IMR-90 (cell line): Measurements from ENCODE around the gene FXYD6. TPM values are rescaled to one million over a fixed set of nuclear protein-coding genes. Genes with fewer than 3 reads are reported as not detected.

Experiments used
- ATAC-seq: fragments of 200-7000 bp; cut with Tn5 transposase; 2 replicates; pipeline ENCODE4 v1.9.1; 2020; ENCODE audit warnings: low read depth, mild to moderate bottlenecking, moderate library complexity
- BruUV-seq: library from RNA; stranded (reverse); fragments of 400-500 nt; replicated peaks from 2 replicates; lab custom pipeline; 2021; lab: Mats Ljungman, UMichigan
- CTCF ChIA-PET: fragments of 300-600 bp; formaldehyde crosslinking; extraction: SDS; loops from one replicate; lab custom pipeline; 2021; ENCODE audit warnings: antibody characterized with exemption; lab: Yijun Ruan, JAX
- POLR2A ChIA-PET: fragments of 300-600 bp; sonication (Branson Sonifier 250); formaldehyde crosslinking; loops from one replicate; lab custom pipeline; 2022; ENCODE audit warnings: antibody characterized with exemption; ENCODE audit not compliant: unreplicated experiment; lab: Charles Lee
- DNase-seq: peaks from one replicate; pipeline ENCODE4 v3.0.0; 2013
- H2AFZ ChIP-seq: replicated peaks from 2 replicates; pipeline ENCODE3; 2013; ENCODE audit warnings: low read length, mild to moderate bottlenecking; ENCODE audit not compliant: poor library complexity
- H2AK5ac ChIP-seq: 2 replicates; pipeline ENCODE4 v1.6.1; 2013; ENCODE audit warnings: low read depth, low read length, inconsistent platforms
- H2AK9ac ChIP-seq: replicated peaks from 2 replicates; pipeline ENCODE3; 2013; ENCODE audit warnings: mild to moderate bottlenecking, low read depth, low read length, moderate library complexity; ENCODE audit not compliant: poor library complexity
- H2BK120ac ChIP-seq: 2 replicates; pipeline ENCODE4 v1.6.1; 2013; ENCODE audit warnings: low read depth, low read length, inconsistent platforms
- H2BK15ac ChIP-seq: 3 replicates; pipeline ENCODE4 v1.6.1; 2013; ENCODE audit warnings: low read depth, low read length, inconsistent platforms
- H2BK20ac ChIP-seq: 2 replicates; pipeline ENCODE4 v1.6.1; 2013; ENCODE audit warnings: low read depth, mild to moderate bottlenecking, inconsistent platforms, low read length, moderate library complexity
- H2BK5ac ChIP-seq: 2 replicates; pipeline ENCODE4 v1.6.1; 2013; ENCODE audit warnings: mild to moderate bottlenecking, low read depth, low read length, inconsistent platforms; ENCODE audit not compliant: poor library complexity, severe bottlenecking
- H3K14ac ChIP-seq: replicated peaks from 2 replicates; pipeline ENCODE4 v1.6.1; 2013; ENCODE audit warnings: low read depth, low read length, inconsistent platforms
- H3K18ac ChIP-seq: 2 replicates; pipeline ENCODE4 v1.6.1; 2013; ENCODE audit warnings: low read depth, low read length, control low read depth
- H3K23ac ChIP-seq: 2 replicates; pipeline ENCODE4 v1.6.1; 2013; ENCODE audit warnings: low read depth, low read length, inconsistent platforms
- H3K27ac ChIP-seq: 2 replicates; pipeline ENCODE4 v1.5.1; 2013; ENCODE audit warnings: mild to moderate bottlenecking, control low read depth, low read length; ENCODE audit not compliant: insufficient read depth
- H3K27me3 ChIP-seq: 2 replicates; pipeline ENCODE4 v1.6.1; 2013; ENCODE audit warnings: low read length; ENCODE audit not compliant: control insufficient read depth, insufficient read depth
- H3K36me3 ChIP-seq: 2 replicates; pipeline ENCODE4 v1.6.1; 2013; ENCODE audit warnings: low read length, mixed read lengths; ENCODE audit not compliant: control insufficient read depth, insufficient read depth
- H3K4ac ChIP-seq: 2 replicates; pipeline ENCODE4 v1.6.1; 2013; ENCODE audit warnings: low read depth, low read length, inconsistent platforms
- H3K4me1 ChIP-seq: 2 replicates; pipeline ENCODE4 v1.6.1; 2013; ENCODE audit warnings: low read length, mixed read lengths; ENCODE audit not compliant: control insufficient read depth, insufficient read depth
- H3K4me2 ChIP-seq: 2 replicates; pipeline ENCODE4 v1.6.1; 2013; ENCODE audit warnings: low read depth, mild to moderate bottlenecking, control low read depth, low read length, moderate library complexity
- H3K4me3 ChIP-seq: 2 replicates; pipeline ENCODE4 v1.5.1; 2013; ENCODE audit warnings: low read depth, mild to moderate bottlenecking, control low read depth, low read length, moderate library complexity; ENCODE audit not compliant: insufficient read depth
- H3K56ac ChIP-seq: 2 replicates; pipeline ENCODE4 v1.6.1; 2013; ENCODE audit warnings: low read length, inconsistent platforms; ENCODE audit not compliant: insufficient read depth; ENCODE audit errors: extremely low read depth
- H3K79me1 ChIP-seq, 2 experiments: 2 replicates each; pipeline ENCODE4 v1.6.1; 2013; ENCODE audit warnings: low read length in 2 of 2, inconsistent platforms in 1 of 2, low read depth in 1 of 2
- H3K9ac ChIP-seq: 2 replicates; pipeline ENCODE4 v1.6.1; 2013; ENCODE audit warnings: low read depth, low read length, control low read depth
- H3K9me1 ChIP-seq: 2 replicates; pipeline ENCODE4 v1.6.1; 2013; ENCODE audit warnings: low read length, inconsistent platforms; ENCODE audit not compliant: insufficient read depth
- H3K9me3 ChIP-seq: 2 replicates; pipeline ENCODE4 v1.6.1; 2013; ENCODE audit warnings: low read length; ENCODE audit not compliant: control insufficient read depth, insufficient read depth
- H4K20me1 ChIP-seq: 2 replicates; pipeline ENCODE4 v1.6.1; 2013; ENCODE audit warnings: low read length, inconsistent platforms; ENCODE audit not compliant: insufficient read depth
- H4K5ac ChIP-seq: 2 replicates; pipeline ENCODE4 v1.6.1; 2013; ENCODE audit warnings: mild to moderate bottlenecking, low read depth, low read length, control low read depth
- H4K8ac ChIP-seq, 2 experiments: 2 replicates each; pipeline ENCODE4 v1.6.1; 2013; ENCODE audit warnings: low read depth in 2 of 2, low read length in 2 of 2, control low read depth in 1 of 2, inconsistent platforms in 1 of 2
- H4K91ac ChIP-seq: 2 replicates; pipeline ENCODE4 v1.6.1; 2013; ENCODE audit warnings: low read depth, low read length, inconsistent platforms; ENCODE audit not compliant: insufficient read depth
- BHLHE40 ChIP-seq: fragments of 150-350 bp; IDR thresholded peaks from 2 replicates; pipeline ENCODE4 v1.6.1; 2016; ENCODE audit warnings: mild to moderate bottlenecking, low read depth, low read length
- CEBPB ChIP-seq: IDR thresholded peaks from 2 replicates; pipeline ENCODE4 v1.6.1; 2012; ENCODE audit warnings: low read depth, low read length, improper control_type of control experiment
- FOS ChIP-seq: fragments of 150-350 bp; IDR thresholded peaks from 2 replicates; pipeline ENCODE4 v1.6.1; 2016; ENCODE audit warnings: low read depth, low read length
- MXI1 ChIP-seq: IDR thresholded peaks from 2 replicates; pipeline ENCODE4 v1.6.1; 2012; ENCODE audit warnings: low read depth, mild to moderate bottlenecking, low read length, moderate library complexity, borderline replicate concordance
- POLR2A ChIP-seq: IDR thresholded peaks from 2 replicates; pipeline ENCODE4 v1.6.1; 2012; ENCODE audit warnings: mild to moderate bottlenecking, low read depth, low read length
- RAD21 ChIP-seq: IDR thresholded peaks from 2 replicates; pipeline ENCODE4 v1.6.1; 2012; ENCODE audit warnings: low read length, improper control_type of control experiment
- RCOR1 ChIP-seq: IDR thresholded peaks from 2 replicates; pipeline ENCODE4 v1.6.1; 2012; ENCODE audit warnings: mild to moderate bottlenecking, low read length, improper control_type of control experiment; ENCODE audit not compliant: insufficient replicate concordance
- SMC3 ChIP-seq: fragments of 150-350 bp; IDR thresholded peaks from 2 replicates; pipeline ENCODE4 v1.6.1; 2016; ENCODE audit warnings: low read depth, mild to moderate bottlenecking, antibody characterized with exemption, low read length, moderate library complexity
- WGBS, 2 experiments: methylation state at CpG; one replicate each; pipeline versions ENCODE4 v1.1.5 to v1.1.7; 2013; ENCODE audit warnings: missing lambda C conversion rate in 2 of 2; ENCODE audit not compliant: insufficient read length in 1 of 2; ENCODE audit errors: extremely low coverage in 2 of 2; 5-methylcytosine and 5-hydroxymethylcytosine counted together
- dilution Hi-C: fragments of 300-500 bp; cut with HindIII; formaldehyde crosslinking; loops from one replicate; pipeline ENCODE4 v1.14.3; 2018; ENCODE audit warnings: low sequenced_read_pairs; ENCODE audit not compliant: unreplicated experiment
- in situ Hi-C: fragments of 300-500 bp; cut with MboI; formaldehyde crosslinking; loops from 3 replicates; pipeline ENCODE4 v1.14.3; 2019; ENCODE audit warnings: low sequenced_read_pairs, inconsistent platforms, mixed read lengths
- intact Hi-C: fragments of 100-400 bp; cut with micrococcal nuclease; formaldehyde crosslinking; loops from 2 replicates; pipeline ENCODE4 v1.10.0; 2022
- polyA plus RNA-seq, 3 experiments: library from polyadenylated mRNA; depleted of rRNA; stranded (reverse); fragments of >200 nt; gene quantifications; 2 replicates each; pipeline ENCODE4 v1.2.3, GENCODE V29; 2012; ENCODE audit warnings: low replicate concordance in 1 of 3
- total RNA-seq: library from RNA; depleted of rRNA; stranded (reverse); fragments of >200 nt; gene quantifications from 2 replicates; pipeline ENCODE4 v1.2.3, GENCODE V29; 2012
- TF ChIP-seq, protein P1 (sequence below): fragments of 150-350 bp; IDR thresholded peaks from 2 replicates; pipeline ENCODE4 v1.6.1; 2016; ENCODE audit warnings: low read depth, mild to moderate bottlenecking, low read length, moderate library complexity, borderline replicate concordance

The FXYD6 gene
- total and polyA plus RNA-seq, 2 of the 4 experiments (the other 2 are of a cell fraction): 0.32 TPM; not detected in 1

DNA sequence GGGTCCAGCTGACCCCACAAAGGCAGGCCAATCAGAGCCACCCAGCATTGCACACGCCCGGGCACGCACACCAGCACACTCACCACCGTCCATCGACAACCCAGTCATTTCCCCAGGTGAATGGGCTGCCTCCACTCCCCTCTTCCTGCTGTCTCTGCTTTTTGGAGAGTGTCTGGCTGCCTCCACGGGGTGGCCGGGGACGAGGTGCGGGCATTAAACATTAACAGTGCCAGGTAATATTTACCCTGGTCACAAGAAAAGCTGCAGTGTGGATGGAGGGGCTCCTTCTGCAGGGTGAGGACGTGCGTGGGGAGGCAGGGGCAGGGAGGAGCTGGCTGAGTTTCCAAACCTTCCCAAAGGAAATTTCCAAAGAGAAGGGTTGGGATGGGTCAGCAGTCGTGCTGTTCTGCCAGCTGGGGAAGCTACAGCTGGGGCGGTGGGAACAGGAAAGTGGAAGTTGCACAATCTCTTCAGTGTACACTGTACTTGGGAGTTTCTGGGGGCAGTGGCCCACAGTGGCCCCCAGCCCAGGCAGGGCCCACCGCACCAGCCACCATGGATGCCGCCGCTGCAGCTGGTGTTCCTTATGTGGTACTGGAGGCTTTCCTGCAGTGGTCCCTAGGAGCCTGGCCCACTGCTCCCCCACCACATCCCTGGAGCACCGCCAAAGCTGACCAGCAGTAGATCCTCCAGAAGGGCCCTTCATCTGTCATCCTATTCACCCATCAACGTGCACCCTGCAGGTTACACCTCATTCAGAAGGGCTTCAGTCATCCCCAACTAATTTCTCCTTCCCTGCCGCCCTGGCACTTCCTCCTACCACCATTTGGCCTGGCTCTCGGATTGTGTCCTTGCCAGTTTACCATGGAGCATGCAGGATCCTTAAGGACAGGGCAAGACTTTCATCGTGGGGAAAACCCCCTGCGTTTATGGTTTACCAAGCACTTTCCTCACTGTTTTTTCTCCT lies 51.6 kb downstream of the FXYD6 start, which contains the start of gene FXYD2:
TSS of gene FXYD2 (minus strand) at position 174 of the 967 bp plus-strand sequence. CDS start at position 108, 66 bp downstream.
- no peak within 1 kb of the TSS for H2BK5ac ChIP-seq
- H3K14ac ChIP-seq: no peak within 1 kb of the TSS
- no peak within 1 kb of the TSS for H3K4me3 ChIP-seq
- no peak within 1 kb of the TSS for H4K8ac ChIP-seq
- H2AK9ac ChIP-seq: peak within 1 kb of the TSS; percentile 82
- peak; percentile 50; the same call in 1 of the 2 replicates for TF ChIP-seq CEBPB
- TF ChIP-seq, protein P1, sequence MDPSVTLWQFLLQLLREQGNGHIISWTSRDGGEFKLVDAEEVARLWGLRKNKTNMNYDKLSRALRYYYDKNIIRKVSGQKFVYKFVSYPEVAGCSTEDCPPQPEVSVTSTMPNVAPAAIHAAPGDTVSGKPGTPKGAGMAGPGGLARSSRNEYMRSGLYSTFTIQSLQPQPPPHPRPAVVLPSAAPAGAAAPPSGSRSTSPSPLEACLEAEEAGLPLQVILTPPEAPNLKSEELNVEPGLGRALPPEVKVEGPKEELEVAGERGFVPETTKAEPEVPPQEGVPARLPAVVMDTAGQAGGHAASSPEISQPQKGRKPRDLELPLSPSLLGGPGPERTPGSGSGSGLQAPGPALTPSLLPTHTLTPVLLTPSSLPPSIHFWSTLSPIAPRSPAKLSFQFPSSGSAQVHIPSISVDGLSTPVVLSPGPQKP: no peak
- no peak for TF ChIP-seq POLR2A
- TF ChIP-seq RCOR1: no peak
- no peak for TF ChIP-seq MXI1
- TF ChIP-seq BHLHE40: no peak
- no peak for TF ChIP-seq SMC3
- TF ChIP-seq RAD21: no peak
- TF ChIP-seq FOS: no peak
- BruUV-seq: no TSS peak
- no peak within 1 kb of the TSS for H3K9ac ChIP-seq
- CTCF ChIA-PET: interaction anchor here (1.1 kb wide), 1 partner anchor 122 kb away, joined by 7 read pairs; no protein-coding TSS in a partner anchor
- no peak within 1 kb of the TSS for H3K4me2 ChIP-seq
- POLR2A ChIA-PET: no interaction called here
- 50% methylated on average over 5 of the region's 22 CpGs; no CpG with 5 or more reads in 1 of the 2 experiments for WGBS, 2 experiments
- H3K9me3 ChIP-seq: no peaks in the 10 kb centered on the region
- H3K23ac ChIP-seq: no peak within 1 kb of the TSS
- no peak within 1 kb of the TSS for H2BK120ac ChIP-seq
- H3K36me3 ChIP-seq: no peaks in the 10 kb centered on the region
- in situ Hi-C loops (no loop called here), intact Hi-C loops (no loop called here), dilution Hi-C loops (no loop called here)
- no peaks in the 10 kb centered on the region for H4K20me1 ChIP-seq
- no peak within 1 kb of the TSS for H4K5ac ChIP-seq
- H2BK20ac ChIP-seq: no peak within 1 kb of the TSS
- H3K27me3 ChIP-seq: peaks cover 2% of the 10 kb centered on the region; the same call in 1 of the 2 replicates
- H2AK5ac ChIP-seq: no peak within 1 kb of the TSS
- H3K27ac ChIP-seq: no peak within 1 kb of the TSS
- H4K91ac ChIP-seq: no peak within 1 kb of the TSS
- no peaks in the 10 kb centered on the region for H3K9me1 ChIP-seq
- H3K18ac ChIP-seq: no peak within 1 kb of the TSS
- H3K4me1 ChIP-seq: peaks cover 10% of the 10 kb centered on the region; the same call in 1 of the 2 replicates
- H2AFZ ChIP-seq: peak within 1 kb of the TSS; percentile 76
- no peaks in the 10 kb centered on the region for H3K79me1 ChIP-seq
- no peak within 1 kb of the TSS for H2BK15ac ChIP-seq
- no peak within 1 kb of the TSS for H3K4ac ChIP-seq
- no peak for ATAC-seq
- no peak for DNase-seq
- no peak within 1 kb of the TSS for H3K56ac ChIP-seq
